SH-SY5Y (cell line): Measurements from ENCODE around the gene COG1.

Source experiments
- GATA2 ChIP-seq: IDR thresholded peaks from 2 replicates; pipeline ENCODE4 v1.6.1; 2011; ENCODE audit warnings: mild to moderate bottlenecking, low read depth, low read length
- GATA3 ChIP-seq: IDR thresholded peaks from 2 replicates; pipeline ENCODE4 v1.6.1; 2011; ENCODE audit warnings: low read depth, mild to moderate bottlenecking, low read length, moderate library complexity

DNA sequence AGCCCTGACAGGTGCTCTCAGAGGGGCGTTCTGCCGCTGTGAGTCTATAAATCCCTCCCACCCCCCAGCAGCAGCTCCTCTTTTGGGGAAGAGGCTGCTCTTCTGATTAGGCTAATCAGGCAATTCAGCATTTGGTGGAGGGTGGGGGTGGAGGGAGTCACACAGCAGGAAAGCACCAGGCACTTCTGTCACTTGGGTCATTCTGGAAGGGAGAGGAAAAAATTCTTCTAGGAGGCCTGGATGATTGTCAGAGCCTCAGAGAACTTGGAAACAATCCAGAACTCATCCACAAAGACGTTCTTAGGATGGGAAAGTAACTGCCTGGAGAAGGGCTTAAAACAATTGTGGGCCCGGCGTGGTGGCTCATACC lies 35.3 kb upstream of the COG1 start:
- TF ChIP-seq GATA2 (no peak), GATA3 (no peak)
